ACHN (cell line): ENCODE results near the gene AP1B1.

Experiments
- DNase-seq: peaks from one replicate; pipeline ENCODE4 v3.0.0-alpha.2; 2015
- in situ Hi-C: cut with HindIII; loops from 2 replicates; pipeline ENCODE4 v1.10.0; 2017; ENCODE audit warnings: low sequenced_read_pairs, low pct_ligation_motif_present, low pct_unique_long_range_greater_than_20kb

AP1B1 gene

DNA sequence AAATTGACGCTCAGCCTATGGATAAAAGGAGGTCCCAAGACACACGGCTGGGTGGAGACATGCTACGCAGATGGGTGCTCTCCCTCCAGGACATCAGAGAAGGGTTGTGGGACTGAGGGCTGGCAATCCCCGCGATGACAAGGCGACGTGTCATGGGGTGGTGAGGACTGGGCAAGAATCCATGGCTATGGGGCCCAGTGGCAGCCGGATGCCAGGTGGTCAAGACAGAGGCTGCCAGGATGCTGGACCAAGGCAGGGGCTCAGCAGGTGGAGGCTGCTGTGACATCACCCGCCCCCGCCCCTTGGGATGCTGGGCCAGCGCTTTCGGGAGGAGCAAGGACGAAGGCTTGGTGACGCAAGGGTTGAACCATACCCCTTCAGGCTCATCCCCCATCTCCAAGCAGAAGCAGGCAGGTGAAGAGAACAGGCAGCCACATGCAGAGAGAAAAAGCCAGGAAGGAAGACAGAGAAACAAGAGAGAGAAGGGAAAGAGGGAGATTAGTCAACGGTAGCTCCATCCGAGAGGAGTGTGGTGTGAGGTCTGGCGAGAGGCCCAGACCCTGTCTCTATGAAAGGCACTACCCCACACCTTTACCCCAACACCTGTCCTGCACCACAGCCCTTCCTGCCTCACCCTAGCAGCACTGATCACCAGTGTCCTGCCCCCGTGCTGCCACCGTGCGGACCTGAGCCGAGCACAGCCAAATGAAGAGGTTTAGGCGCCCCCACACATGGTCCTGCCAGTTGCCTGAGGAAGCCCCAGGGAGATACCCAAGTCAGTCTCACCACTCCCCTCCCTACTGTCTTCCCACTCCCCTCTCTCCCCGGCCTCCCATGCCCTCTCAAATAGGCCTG, 48.8 kb downstream of the AP1B1 start:
- in situ Hi-C loops: no loop called here
- DNase-seq: no peak

DNA sequence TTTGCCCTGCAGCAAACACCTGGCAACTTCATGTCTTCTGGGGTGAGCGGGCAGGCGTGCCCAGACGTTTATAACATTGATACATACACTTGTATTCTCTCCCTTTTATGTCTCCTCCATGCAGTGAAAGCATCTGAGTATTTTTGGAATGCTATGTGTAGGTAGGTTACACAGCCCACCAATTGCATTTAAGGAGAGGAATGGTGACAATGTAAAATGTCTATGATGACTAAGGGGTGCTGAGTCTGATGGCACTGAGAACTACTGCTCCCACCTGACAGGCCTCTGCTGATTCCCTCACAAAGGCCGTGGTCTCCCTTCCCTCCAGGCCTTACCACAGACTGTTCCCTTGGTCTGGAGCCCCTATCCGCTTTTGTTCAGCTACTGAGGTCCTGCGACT, 50.0 kb downstream of the AP1B1 start:
- in situ Hi-C loops: no loop called here
- no peak for DNase-seq

DNA sequence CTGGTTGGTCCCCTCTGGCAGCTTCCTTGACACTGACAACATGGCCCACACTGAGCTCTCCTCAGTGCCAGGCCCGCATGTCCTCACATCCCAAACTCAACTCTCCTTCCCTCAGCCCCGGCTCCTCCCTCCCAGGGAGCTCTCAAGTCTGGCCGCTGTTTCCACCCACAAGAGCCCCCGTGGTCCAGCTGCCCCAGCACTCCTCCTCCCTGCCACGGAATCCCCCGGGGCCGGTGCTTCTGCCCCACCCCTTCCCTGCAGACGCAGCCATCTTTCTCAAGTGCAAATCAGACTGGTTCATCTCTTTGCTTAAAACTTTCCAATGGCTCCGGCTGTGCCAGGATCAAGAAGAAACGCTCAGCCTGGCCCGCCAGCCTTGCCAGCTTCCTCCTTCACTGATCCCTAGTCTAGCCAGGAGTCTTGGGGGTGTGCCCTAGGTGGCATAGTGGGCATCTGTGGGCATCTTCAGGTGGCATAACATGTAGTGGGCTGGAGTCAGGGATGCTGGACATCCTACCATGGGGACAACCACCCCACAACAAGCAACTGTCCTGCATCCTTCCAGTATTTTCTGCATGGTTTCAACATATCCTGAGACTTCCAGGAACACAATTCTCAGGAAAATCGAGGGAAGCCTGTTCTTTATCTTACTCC, 50.6 kb downstream of the AP1B1 start:
- in situ Hi-C loops: no loop called here
- no peak for DNase-seq

DNA sequence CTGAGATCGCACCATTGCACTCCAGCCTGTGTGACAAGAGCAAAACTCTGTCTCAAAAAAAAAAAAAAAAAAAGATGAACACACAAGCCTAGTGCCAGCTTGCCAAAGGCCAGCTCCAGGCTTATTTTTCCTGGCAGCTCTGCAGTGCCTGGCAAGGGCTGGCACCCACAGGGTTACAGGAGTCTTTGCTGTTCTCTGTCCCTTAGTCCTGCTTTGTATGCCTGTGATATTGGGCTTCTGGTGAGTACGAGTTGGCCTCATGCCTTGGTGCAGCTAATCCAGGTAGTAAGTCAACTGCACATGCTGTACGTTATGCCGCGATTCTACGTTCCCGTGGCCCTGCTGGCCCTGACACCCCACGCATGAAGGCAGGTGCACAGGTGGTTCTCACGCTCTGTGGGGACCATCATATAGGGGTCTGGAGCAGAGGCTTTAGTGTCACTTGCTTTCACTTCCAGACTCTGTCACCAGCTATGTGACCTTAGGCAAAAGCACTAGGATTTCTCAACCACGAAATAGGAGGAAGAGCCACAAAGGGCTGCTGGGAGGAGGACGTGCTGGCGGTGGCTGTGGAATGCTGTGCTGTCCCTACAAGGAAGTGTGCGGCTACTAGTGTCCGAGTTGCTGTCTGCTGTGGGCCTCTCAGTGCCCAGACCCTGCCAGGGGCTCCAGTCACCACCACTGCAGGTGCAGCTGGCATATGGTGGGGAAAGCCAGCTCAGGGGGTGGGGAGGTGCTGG, 51.4 kb downstream of the AP1B1 start:
- no peak for DNase-seq
- in situ Hi-C loops: no loop called here

DNA sequence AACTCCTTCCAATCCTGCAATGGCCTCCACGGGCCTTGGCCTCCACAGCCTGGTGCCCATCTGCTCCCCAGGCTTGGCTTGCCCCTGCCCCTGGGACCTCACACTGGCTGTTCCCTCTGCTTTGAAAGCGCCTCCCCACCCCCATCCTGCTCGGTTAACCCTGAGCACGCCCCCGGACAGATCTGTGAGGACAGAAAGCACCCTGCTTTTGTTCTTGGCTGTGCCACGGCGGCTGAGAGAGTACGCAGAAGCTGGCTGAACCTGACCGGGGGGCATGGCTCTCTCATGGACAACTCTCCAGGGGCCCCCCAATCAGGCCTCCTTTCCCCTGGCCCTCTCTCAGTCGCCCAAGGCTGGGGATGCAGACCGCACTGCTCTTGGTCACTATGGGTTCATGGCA, 52.7 kb downstream of the AP1B1 start:
- no peak for DNase-seq
- in situ Hi-C loops: no loop called here

DNA sequence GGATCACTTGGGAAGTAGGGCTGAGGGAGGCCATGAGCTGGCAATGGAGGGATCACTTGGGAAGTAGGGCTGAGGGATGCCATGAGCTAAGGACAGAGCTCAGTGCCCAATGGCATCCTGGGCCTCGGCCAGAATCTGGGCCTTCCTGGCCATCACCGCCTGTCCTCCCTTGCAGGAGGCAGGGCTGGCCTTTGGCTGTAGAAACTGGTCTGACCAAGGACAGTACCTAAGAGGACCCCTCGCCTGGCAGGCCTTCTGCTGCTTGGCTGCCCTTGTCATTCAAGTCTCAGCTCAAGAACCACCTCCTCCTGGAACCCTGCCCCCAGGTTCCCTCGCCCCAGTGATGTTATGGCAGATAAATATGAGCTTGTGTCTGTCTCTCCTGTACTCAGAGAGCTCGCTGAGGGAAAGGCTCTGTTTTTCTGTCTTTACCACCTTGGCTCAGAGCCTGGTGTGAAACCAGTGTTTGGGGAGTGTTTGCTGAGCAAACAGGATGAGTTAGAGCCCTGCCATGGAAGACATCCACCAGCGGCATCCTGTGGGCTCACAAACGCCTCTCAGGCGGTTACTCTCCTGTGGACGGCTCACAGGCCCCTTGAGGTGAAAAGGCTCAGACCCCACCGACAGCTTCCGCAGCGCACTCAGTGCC, 53.5 kb downstream of the AP1B1 start:
- DNase-seq: no peak
- in situ Hi-C loops: no loop called here

GRCh38 chr22:29334148-29334547, 54.2 kb downstream of the AP1B1 start:
- in situ Hi-C loops: no loop called here
- no peak for DNase-seq

DNA sequence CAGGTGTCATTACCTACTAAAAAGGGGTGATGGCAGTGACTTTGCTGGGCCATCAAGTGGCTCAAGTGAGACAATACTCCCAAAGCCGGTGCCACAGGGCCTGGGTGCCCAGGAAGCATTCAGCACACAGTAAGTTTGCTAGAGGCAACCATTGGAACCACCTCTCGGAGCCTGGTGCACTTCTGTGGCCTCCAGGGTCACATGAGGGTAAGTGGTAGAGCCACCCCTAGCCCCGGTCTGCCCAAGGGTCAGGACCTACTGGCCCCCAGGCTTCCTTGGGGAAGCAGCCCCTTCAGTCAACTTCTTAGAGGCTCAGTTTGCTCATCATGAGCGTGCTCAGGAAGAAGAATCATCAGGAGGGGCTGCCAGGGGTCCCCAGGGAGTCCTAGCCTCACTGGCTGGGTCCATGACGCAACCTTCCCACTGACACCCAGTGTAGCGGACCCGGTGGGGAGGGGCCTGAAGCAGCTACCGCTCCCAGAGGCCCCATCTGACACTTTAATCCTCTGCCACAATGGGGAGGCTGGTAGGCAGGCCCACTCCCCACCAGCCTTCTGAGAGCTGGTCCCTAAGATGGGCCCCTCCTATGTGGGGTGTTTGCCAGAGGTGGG, 55.4 kb downstream of the AP1B1 start:
- in situ Hi-C loops: no loop called here
- DNase-seq: no peak

DNA sequence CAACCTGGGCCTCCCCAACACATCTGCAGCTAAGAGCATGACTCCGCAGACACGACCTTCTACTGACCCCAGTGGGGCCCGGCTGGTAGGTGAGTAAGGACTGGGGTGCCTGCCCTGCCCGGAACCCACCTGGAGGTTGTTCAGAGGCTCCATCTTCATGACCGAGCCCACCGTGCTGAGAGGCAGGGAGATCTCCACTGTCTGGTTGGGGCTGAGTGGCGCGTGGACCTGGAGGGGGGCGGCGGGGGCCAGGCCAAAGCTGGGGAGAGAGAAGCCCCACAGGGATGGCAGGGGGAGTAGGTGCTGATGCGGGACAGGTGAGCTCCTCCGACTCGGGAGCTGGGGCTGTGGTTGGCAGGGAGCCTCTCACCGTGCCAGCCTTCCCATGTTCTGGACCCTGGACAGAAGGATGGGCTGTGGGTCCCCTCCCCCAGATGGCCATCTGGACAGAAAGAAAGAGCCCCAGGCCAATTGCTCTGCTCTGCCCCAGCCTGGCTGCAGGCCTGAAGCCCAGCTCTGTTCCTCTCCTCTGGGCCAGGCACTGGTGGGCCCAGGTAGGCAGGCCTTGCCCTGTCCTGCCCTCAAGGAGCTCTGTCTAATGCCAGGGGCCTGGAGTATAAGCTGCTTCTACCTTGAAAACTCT, 56.6 kb downstream of the AP1B1 start:
- in situ Hi-C loops: no loop called here

GRCh38 chr22:29331213-29331612, 57.2 kb downstream of the AP1B1 start:
- DNase-seq: no peak
- in situ Hi-C loops: no loop called here

More for the DNA sequence above, 56.6 kb downstream of the AP1B1 start:
- no peak for DNase-seq

GRCh38 chr22:29330753-29331152, 57.6 kb downstream of the AP1B1 start:
- DNase-seq: no peak
- in situ Hi-C loops: no loop called here

GRCh38 chr22:29330291-29330690, 58.1 kb downstream of the AP1B1 start:
- no peak for DNase-seq
- in situ Hi-C loops: no loop called here

DNA sequence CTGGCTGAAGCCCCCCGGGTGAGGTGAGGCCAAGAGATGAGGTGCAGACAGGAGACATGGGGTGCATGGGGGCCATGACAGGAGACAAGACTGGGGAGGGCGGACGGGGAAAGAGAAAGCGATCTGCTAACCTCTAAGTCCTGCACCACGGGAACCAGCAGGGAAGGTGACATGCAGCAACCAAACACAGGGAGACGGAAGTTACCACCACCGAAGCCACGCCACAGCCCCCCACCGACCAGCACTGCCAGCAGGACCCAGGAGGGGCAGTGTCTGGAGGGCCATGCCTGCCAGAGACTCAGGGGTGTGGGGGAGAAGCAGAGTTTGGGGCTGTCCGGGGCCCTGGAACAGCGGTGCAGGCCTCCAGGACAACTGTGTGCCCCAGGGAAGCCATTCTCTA, 58.8 kb downstream of the AP1B1 start:
- DNase-seq: no peak
- in situ Hi-C loops: no loop called here

GRCh38 chr22:29328566-29329500, 59.5 kb downstream of the AP1B1 start:
- no peak for DNase-seq
- in situ Hi-C loops: no loop called here

DNA sequence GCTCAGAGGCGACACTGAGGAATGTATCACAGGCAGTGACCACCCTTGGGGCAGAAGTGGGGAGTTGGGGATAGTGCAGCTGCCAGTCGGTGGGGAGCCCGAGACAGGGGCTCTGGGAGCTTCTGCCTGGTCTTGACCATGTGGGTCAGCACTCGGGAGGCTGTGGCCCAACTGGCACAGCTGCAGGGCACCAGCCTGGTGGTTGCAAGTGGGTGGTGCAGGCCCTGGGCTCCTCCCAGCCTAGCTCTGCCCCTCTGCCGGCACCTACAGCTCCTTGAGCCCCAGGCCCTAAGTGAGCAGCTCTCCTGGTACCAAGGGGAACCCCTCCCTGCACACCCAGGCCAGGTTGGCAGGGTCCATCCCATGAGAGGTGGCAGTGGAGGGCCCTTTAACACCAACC, 60.3 kb downstream of the AP1B1 start:
- in situ Hi-C loops: no loop called here
- DNase-seq: no peak

DNA sequence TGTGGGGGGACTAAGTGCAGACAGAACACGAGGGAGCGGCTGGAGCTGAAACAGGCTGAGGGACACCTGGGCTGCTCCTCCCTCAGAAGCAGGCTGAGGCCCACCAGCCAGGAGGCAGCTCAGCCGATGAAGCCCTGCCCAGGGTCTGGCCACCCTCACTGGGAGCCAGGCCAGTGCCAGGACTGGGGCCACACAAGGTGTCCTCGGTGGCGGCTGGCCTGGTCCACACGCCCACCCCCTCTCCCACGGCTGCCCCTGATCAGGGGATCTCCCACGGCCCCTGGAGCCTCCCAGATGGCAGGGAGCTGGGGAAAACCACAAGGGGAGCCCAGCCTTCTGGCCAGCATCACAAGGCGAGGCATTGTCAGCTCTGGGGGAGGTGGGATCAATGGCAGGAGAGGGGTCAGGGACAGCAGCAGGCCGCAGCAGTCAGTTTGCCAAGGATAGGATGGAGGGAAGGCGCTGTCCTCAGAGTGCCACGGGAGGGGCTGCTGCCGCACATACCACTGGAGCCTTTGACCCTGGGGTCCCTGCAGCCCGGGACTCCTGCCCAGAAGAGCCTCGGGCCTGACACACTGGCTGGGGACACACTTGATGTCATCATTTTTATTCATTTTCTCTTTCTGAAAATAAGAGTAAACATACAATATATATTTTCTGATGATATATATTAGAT, 61.1 kb downstream of the AP1B1 start:
- in situ Hi-C loops: no loop called here
- DNase-seq: no peak

- no peak for DNase-seq
- in situ Hi-C loops: no loop called here
Measured at GRCh38 chr22:29326481-29326880, 61.9 kb downstream of the AP1B1 start.
